DOHH2 (cell line): ENCODE measurements around the gene SLC30A1.

ENCODE experiments used
- EZH2phosphoT487 ChIP-seq: fragments of 200-600 bp; sonication (generic); IDR thresholded peaks from 2 replicates; pipeline ENCODE4 v1.6.1; 2017; ENCODE audit warnings: borderline replicate concordance, mild to moderate bottlenecking, antibody characterized with exemption, low read length, moderate library complexity, mixed read lengths
- TF ChIP-seq, protein P1 (sequence below): fragments of 200-600 bp; sonication (generic); IDR thresholded peaks from one replicate; pipeline ENCODE4 v1.5.1; 2014; ENCODE audit warnings: antibody characterized with exemption, mild to moderate bottlenecking, low read depth, low read length; ENCODE audit not compliant: poor library complexity, severe bottlenecking

DNA sequence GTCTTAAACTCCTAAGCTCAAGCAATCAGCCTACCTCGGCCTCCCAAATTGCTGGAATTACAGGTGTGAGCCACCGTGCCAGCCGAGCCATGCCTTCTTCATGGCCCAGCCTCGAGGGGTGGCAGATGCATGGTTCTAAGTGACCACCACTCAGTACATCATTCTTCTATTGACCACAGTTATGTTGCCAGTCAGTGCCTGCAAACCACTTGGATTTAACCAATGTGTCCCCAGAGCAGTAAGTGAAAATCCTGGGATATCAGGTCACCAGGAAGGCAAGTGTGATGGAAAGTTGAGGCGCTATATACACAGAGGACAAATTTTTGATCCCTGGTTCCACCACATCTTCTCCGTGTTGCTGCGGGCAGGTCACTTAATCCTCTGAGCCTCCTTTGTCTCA is 50.0 kb downstream of the SLC30A1 start:
- TF ChIP-seq, protein P1, sequence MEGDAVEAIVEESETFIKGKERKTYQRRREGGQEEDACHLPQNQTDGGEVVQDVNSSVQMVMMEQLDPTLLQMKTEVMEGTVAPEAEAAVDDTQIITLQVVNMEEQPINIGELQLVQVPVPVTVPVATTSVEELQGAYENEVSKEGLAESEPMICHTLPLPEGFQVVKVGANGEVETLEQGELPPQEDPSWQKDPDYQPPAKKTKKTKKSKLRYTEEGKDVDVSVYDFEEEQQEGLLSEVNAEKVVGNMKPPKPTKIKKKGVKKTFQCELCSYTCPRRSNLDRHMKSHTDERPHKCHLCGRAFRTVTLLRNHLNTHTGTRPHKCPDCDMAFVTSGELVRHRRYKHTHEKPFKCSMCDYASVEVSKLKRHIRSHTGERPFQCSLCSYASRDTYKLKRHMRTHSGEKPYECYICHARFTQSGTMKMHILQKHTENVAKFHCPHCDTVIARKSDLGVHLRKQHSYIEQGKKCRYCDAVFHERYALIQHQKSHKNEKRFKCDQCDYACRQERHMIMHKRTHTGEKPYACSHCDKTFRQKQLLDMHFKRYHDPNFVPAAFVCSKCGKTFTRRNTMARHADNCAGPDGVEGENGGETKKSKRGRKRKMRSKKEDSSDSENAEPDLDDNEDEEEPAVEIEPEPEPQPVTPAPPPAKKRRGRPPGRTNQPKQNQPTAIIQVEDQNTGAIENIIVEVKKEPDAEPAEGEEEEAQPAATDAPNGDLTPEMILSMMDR, result no peak
- TF ChIP-seq EZH2phosphoT487, result no peak
